SK-N-SH (cell line): ENCODE results near the gene SELPLG. TPM values are rescaled to one million over a fixed set of nuclear protein-coding genes. Genes with fewer than 3 reads are reported as not detected.

Experiments used
- CTCF ChIA-PET: fragments of 300-600, 350-600 bp; formaldehyde crosslinking; extraction: SDS; loops from one replicate; lab custom pipeline; 2021; lab: Yijun Ruan, JAX
- POLR2A ChIA-PET: fragments of 350-600 bp; sonication (Branson Sonifier 250); formaldehyde crosslinking; extraction: SDS; loops from one replicate; lab custom pipeline; 2020; ENCODE audit warnings: antibody characterized with exemption, inconsistent platforms; lab: Yijun Ruan, JAX
- DNase-seq: peaks from one replicate; pipeline ENCODE4 v3.0.0; 2012
- H2AFZ ChIP-seq: fragments of 200-600 bp; sonication (generic); 2 replicates; pipeline ENCODE4 v1.8.1; 2016; ENCODE audit warnings: antibody characterized with exemption, mild to moderate bottlenecking, low read depth
- H3F3A ChIP-seq: fragments of 200-600 bp; sonication (generic); replicated peaks from 2 replicates; pipeline ENCODE3; 2016; ENCODE audit warnings: antibody characterized with exemption, mild to moderate bottlenecking; ENCODE audit not compliant: insufficient read depth
- H3K27ac ChIP-seq, 2 experiments: fragments of 200-500 bp in 1 of 2; fragments of 200-600 bp in 1 of 2; sonication (Bioruptor generic) in 1 of 2; sonication (generic), shearing (Covaris generic) in 1 of 2; 2 replicates each; pipeline versions ENCODE4 v1.5.1 to v1.6.1; 2014 to 2016; ENCODE audit warnings: low read depth in 2 of 2, inconsistent platforms in 1 of 2, low read length in 1 of 2, mild to moderate bottlenecking in 1 of 2, mixed read lengths in 1 of 2
- H3K27me3 ChIP-seq: fragments of 200-600 bp; sonication (generic), shearing (Covaris generic); 2 replicates; pipeline ENCODE4 v1.6.1; 2016; ENCODE audit warnings: mixed run types; ENCODE audit not compliant: insufficient read depth
- H3K36me3 ChIP-seq, 2 experiments: fragments of 200-500 bp in 1 of 2; fragments of 200-600 bp in 1 of 2; sonication (Bioruptor generic) in 1 of 2; sonication (generic) in 1 of 2; replicated peaks in 1 of 2; 2 replicates each; pipeline versions ENCODE3 to v1.5.1; 2014 to 2016; ENCODE audit warnings: low read length in 1 of 2, mild to moderate bottlenecking in 1 of 2; ENCODE audit not compliant: insufficient read depth in 2 of 2, control insufficient read depth in 1 of 2
- H3K4me1 ChIP-seq, 2 experiments: fragments of 200-500 bp in 1 of 2; fragments of 200-600 bp in 1 of 2; sonication (Bioruptor generic) in 1 of 2; sonication (generic), shearing (Covaris generic) in 1 of 2; 2 replicates each; pipeline versions ENCODE4 v1.5.1 to v1.6.1; 2014 to 2016; ENCODE audit warnings: low read depth in 1 of 2, low read length in 1 of 2, mixed run types in 1 of 2; ENCODE audit not compliant: insufficient read depth in 2 of 2, control insufficient read depth in 1 of 2
- H3K4me2 ChIP-seq: fragments of 200-600 bp; sonication (generic), shearing (Covaris generic); 2 replicates; pipeline ENCODE4 v1.6.1; 2017; ENCODE audit warnings: mixed run types
- H3K4me3 ChIP-seq, 2 experiments: fragments of 200-500 bp in 1 of 2; fragments of 200-600 bp in 1 of 2; sonication (Bioruptor generic) in 1 of 2; sonication (generic), shearing (Covaris generic) in 1 of 2; 2 replicates each; pipeline versions ENCODE4 v1.5.1 to v1.8.1; 2014 to 2016; ENCODE audit warnings: low read depth in 2 of 2, inconsistent platforms in 1 of 2, low read length in 1 of 2, mild to moderate bottlenecking in 1 of 2, mixed read lengths in 1 of 2, moderate library complexity in 1 of 2
- H3K79me2 ChIP-seq: fragments of 200-600 bp; sonication (generic); 2 replicates; pipeline ENCODE4 v1.8.1; 2017; ENCODE audit warnings: mild to moderate bottlenecking; ENCODE audit not compliant: insufficient read depth
- H3K9ac ChIP-seq: fragments of 200-600 bp; sonication (generic); 2 replicates; pipeline ENCODE4 v1.6.1; 2017; ENCODE audit warnings: mixed run types
- H3K9me2 ChIP-seq: fragments of 200-600 bp; sonication (generic); 2 replicates; pipeline ENCODE4 v1.6.1; 2017; ENCODE audit warnings: mixed run types
- H3K9me3 ChIP-seq: fragments of 200-600 bp; sonication (generic); 2 replicates; pipeline ENCODE4 v1.6.1; 2017; ENCODE audit warnings: mixed run types, mild to moderate bottlenecking, moderate library complexity
- H4K20me1 ChIP-seq: fragments of 200-600 bp; sonication (generic); 2 replicates; pipeline ENCODE4 v1.6.1; 2017; ENCODE audit warnings: mild to moderate bottlenecking, mixed run types; ENCODE audit not compliant: insufficient read depth
- CHD2 ChIP-seq: fragments of 150-350 bp; IDR thresholded peaks from 2 replicates; pipeline ENCODE4 v1.6.1; 2018; ENCODE audit warnings: low read length; ENCODE audit not compliant: partially characterized antibody
- CTCF ChIP-seq: fragments of 200-600 bp; sonication (generic); IDR thresholded peaks from 2 replicates; pipeline ENCODE4 v1.6.1; 2017; ENCODE audit warnings: antibody characterized with exemption, mild to moderate bottlenecking, moderate library complexity
- FOXJ3 ChIP-seq: sonication (generic); formaldehyde crosslinking; IDR thresholded peaks from 2 replicates; pipeline ENCODE4 v1.5.1; 2020; ENCODE audit warnings: mild to moderate bottlenecking, missing genetic modification reagents
- FOXM1 ChIP-seq: IDR thresholded peaks from 2 replicates; pipeline ENCODE4 v1.4.0; 2012; ENCODE audit warnings: low read depth, mild to moderate bottlenecking
- MAX ChIP-seq: IDR thresholded peaks from 2 replicates; pipeline ENCODE4 v1.4.0; 2012; ENCODE audit warnings: low read depth
- MEF2A ChIP-seq: IDR thresholded peaks from 2 replicates; pipeline ENCODE4 v1.4.0; 2012; ENCODE audit warnings: low read depth, borderline replicate concordance
- MXI1 ChIP-seq: IDR thresholded peaks from 2 replicates; pipeline ENCODE4 v1.6.1; 2012; ENCODE audit warnings: mild to moderate bottlenecking, low read depth, low read length, improper control_type of control experiment
- PBX3 ChIP-seq: IDR thresholded peaks from 2 replicates; pipeline ENCODE4; 2012
- RCOR1 ChIP-seq: fragments of 150-350 bp; IDR thresholded peaks from 2 replicates; pipeline ENCODE4 v1.6.1; 2017; ENCODE audit warnings: antibody characterized with exemption, low read length
- RXRA ChIP-seq: IDR thresholded peaks from 2 replicates; pipeline ENCODE4 v1.4.0; 2012; ENCODE audit warnings: low read depth, mild to moderate bottlenecking, borderline replicate concordance
- SIN3A ChIP-seq: IDR thresholded peaks from 2 replicates; pipeline ENCODE4 v1.6.1; 2012; ENCODE audit warnings: low read depth, mild to moderate bottlenecking, low read length, moderate library complexity, borderline replicate concordance
- SMC3 ChIP-seq: IDR thresholded peaks from 2 replicates; pipeline ENCODE4 v1.6.1; 2012; ENCODE audit warnings: low read depth, low read length, improper control_type of control experiment
- TAF1 ChIP-seq: IDR thresholded peaks from 2 replicates; pipeline ENCODE4 v1.6.1; 2012; ENCODE audit warnings: low read depth, mild to moderate bottlenecking, low read length, moderate library complexity, borderline replicate concordance
- TCF12 ChIP-seq: IDR thresholded peaks from 2 replicates; pipeline ENCODE4 v1.4.0; 2012
- TEAD4 ChIP-seq: IDR thresholded peaks from 2 replicates; pipeline ENCODE4 v1.4.0; 2012; ENCODE audit warnings: mild to moderate bottlenecking, borderline replicate concordance; ENCODE audit not compliant: insufficient read depth
- USF1 ChIP-seq: IDR thresholded peaks from 2 replicates; pipeline ENCODE4 v1.4.0; 2012; ENCODE audit warnings: low read depth, borderline replicate concordance
- WGBS: methylation state at CpG from one replicate; pipeline ENCODE4 v1.1.6; 2017; ENCODE audit warnings: low lambda C conversion rate; 5-methylcytosine and 5-hydroxymethylcytosine counted together
- polyA plus RNA-seq, 3 experiments: library from polyadenylated mRNA; depleted of rRNA; stranded (reverse); fragments of >200 nt; gene quantifications; 2 replicates each; pipeline ENCODE4 v1.2.3, GENCODE V29; 2012
- TF ChIP-seq, protein P1 (sequence below): fragments of 150-350 bp; IDR thresholded peaks from 2 replicates; pipeline ENCODE4 v1.6.1; 2017; ENCODE audit warnings: antibody characterized with exemption, low read length, low read depth, borderline replicate concordance

The SELPLG gene
- polyA plus RNA-seq, 1 of the 3 experiments (the other 2 are of a cell fraction): 2.8 TPM

DNA sequence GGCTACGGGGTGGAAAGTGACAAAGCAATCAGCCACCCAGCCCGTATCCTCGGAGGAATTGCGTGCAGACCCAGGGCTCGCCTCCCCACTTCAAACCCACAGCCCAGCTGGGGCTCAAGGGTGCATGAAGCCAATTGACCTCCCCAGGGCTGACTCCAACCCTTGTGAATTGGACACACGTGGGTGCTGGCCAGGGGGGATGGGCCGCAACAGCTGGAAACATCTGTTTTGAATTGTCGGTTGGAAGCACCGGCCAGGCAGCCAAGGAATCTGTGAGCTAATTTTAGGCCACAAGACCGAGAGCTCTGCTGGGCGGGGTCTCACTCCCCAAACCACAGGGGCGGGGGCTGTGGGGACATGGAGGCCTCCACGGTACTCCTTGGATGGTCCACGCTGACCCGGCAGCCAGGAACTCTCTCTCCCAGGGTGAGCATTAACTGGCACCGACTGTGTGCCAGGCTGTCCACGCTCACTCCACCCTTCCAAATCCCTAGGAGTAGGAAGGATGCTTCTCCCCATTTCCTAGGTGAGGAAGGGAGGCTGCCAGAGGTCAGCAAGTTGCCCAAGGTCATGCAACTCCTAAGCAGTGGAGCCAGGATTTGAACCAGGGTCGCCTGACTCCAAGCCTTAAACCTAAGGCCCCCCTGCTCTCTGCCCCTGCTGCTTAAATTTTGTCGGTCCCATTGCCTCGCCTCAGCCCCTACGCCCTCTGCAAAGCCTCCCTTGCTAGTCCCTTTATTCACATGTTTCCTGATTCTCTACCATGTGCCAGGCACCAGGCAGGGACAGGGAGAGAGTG is 24.0 kb downstream of the SELPLG start:
- TF ChIP-seq MEF2A (no peak; the same call in 1 of the 2 replicates), SIN3A (no peak), MXI1 (peak; percentile 47; the same call in 1 of the 2 replicates), TAF1 (no peak), FOXJ3 (CRISPR knock-in tag) (no peak), RCOR1 (no peak), CHD2 (peak; percentile 85), RXRA (no peak), FOXM1 (no peak), TEAD4 (no peak), MAX (peak; percentile 39; the same call in 1 of the 2 replicates), USF1 (no peak), TCF12 (peak; percentile 88), PBX3 (no peak), SMC3 (no peak), CTCF (no peak)
- TF ChIP-seq, protein P1, sequence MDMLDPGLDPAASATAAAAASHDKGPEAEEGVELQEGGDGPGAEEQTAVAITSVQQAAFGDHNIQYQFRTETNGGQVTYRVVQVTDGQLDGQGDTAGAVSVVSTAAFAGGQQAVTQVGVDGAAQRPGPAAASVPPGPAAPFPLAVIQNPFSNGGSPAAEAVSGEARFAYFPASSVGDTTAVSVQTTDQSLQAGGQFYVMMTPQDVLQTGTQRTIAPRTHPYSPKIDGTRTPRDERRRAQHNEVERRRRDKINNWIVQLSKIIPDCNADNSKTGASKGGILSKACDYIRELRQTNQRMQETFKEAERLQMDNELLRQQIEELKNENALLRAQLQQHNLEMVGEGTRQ: no peak
- TF ChIP-seq, all 33 proteins: peak for 4
- H3K4me2 ChIP-seq: no peak overlapping the region; the same call in 1 of the 2 replicates
- H2AFZ ChIP-seq: no peak overlapping the region
- no peaks in the 10 kb centered on the region for H3K9me2 ChIP-seq
- no peaks in the 10 kb centered on the region for H3K36me3 ChIP-seq
- WGBS: 58% methylated on average over 16 of the region's 21 CpGs
- H3K27me3 ChIP-seq: no peaks in the 10 kb centered on the region
- DNase-seq: peak; percentile 68
- H3K9ac ChIP-seq: no peak overlapping the region
- ChIA-PET CTCF (interaction anchor here (1.1 to 19.2 kb wide), 4 partner anchors 8 to 341 kb away, joined by 5 to 503 read pairs (median 34); partner anchors contain the start of genes ISCU and SART3), POLR2A (interaction anchor here (1.3 kb wide), 1 partner anchor 44 kb away, joined by 3 read pairs; no protein-coding TSS in a partner anchor)
- no peaks in the 10 kb centered on the region for H3K9me3 ChIP-seq
- peaks cover 7 to 21% of the 10 kb centered on the region in 2 experiments; a peak in 3 of 4 replicates for H3K4me1 ChIP-seq
- H3F3A ChIP-seq: peaks cover 10% of the 10 kb centered on the region
- no peaks in the 10 kb centered on the region for H3K79me2 ChIP-seq
- no peak overlapping the region for H3K27ac ChIP-seq
- no peaks in the 10 kb centered on the region for H4K20me1 ChIP-seq
- no peak overlapping the region for H3K4me3 ChIP-seq
